Measurements from ENCODE around the gene POLQ. TPM values are rescaled to one million over a fixed set of nuclear protein-coding genes. Genes with fewer than 3 reads are reported as not detected.
"Not testable (repeated sequence)": the region's sequence is repeated elsewhere in the genome, so short reads cannot be mapped to it uniquely, and the experiment has no call there.

POLQ gene
- total and polyA plus RNA-seq, 7 donors, result 0.01 to 0.90 (median 0.17) TPM

- Histone ChIP-seq H3K36me3 (ENCODE audit: insufficient read depth in 1 of 2, low read depth in 1 of 2) (no peaks in the 10 kb centered on the region), H3K4me1 (no peaks in the 10 kb centered on the region), H3K27ac (no peak overlapping the region), H3K27me3 (ENCODE audit: insufficient read depth in 3 of 3, low read length in 2 of 3) (no peaks in the 10 kb centered on the region), H3K9me3 (no peaks in the 10 kb centered on the region), H3K4me3 (no peak overlapping the region)
- DNase-seq (no peak), ATAC-seq (no peak)
- whole genome bisulfite sequencing, 3 donors, result 84 to 92% (median 85%) methylated on average over 1 of the region's 1 CpG
- intact Hi-C loops (cut with DNase I), result no loop called here
- TF ChIP-seq CTCF (IDR thresholded peaks at IDR 0.05), result no peak
Measured at GRCh38 chr3:121405631-121406030, 140.2 kb downstream of the POLQ start.

- intact Hi-C loops (cut with DNase I), result loop anchor here in 1 of 2 donors (5.0 kb wide), 1 partner anchor 1082 kb away; no protein-coding TSS in a partner anchor
Measured at GRCh38 chr3:121399820-121400219, 146.0 kb downstream of the POLQ start.

GRCh38 chr3:121398051-121398450 lies 147.7 kb downstream of the POLQ start:
- DNase-seq; intact Hi-C loops (cut with DNase I); H3K4me3 ChIP-seq; H3K36me3 ChIP-seq (ENCODE audit: insufficient read depth in 1 of 2, low read depth in 1 of 2); H3K9me3 ChIP-seq; H3K4me1 ChIP-seq; ATAC-seq; H3K27me3 ChIP-seq (ENCODE audit: insufficient read depth in 3 of 3, low read length in 2 of 3); H3K27ac ChIP-seq: not testable (repeated sequence)
- WGBS, 3 donors, result 72 to 79% (median 75%) methylated on average over 8 of the region's 8 CpGs

More at GRCh38 chr3:121399820-121400219, 146.0 kb downstream of the POLQ start:
- H3K4me3 ChIP-seq, result no peak overlapping the region
- no peaks in the 10 kb centered on the region for H3K9me3 ChIP-seq
- H3K27ac ChIP-seq, result no peak overlapping the region
- no peaks in the 10 kb centered on the region for H3K4me1 ChIP-seq
- TF ChIP-seq CTCF (IDR thresholded peaks at IDR 0.05), result no peak
- ATAC-seq (no peak), DNase-seq (no peak)
- no peaks in the 10 kb centered on the region for H3K27me3 ChIP-seq (ENCODE audit: insufficient read depth in 3 of 3, low read length in 2 of 3)
- H3K36me3 ChIP-seq (ENCODE audit: insufficient read depth in 1 of 2, low read depth in 1 of 2), result no peaks in the 10 kb centered on the region

GRCh38 chr3:121395967-121396366 lies 149.8 kb downstream of the POLQ start:
- H3K4me3 ChIP-seq; H3K4me1 ChIP-seq; intact Hi-C loops (cut with DNase I); H3K27ac ChIP-seq; ATAC-seq; H3K36me3 ChIP-seq (ENCODE audit: insufficient read depth in 1 of 2, low read depth in 1 of 2); H3K9me3 ChIP-seq; H3K27me3 ChIP-seq (ENCODE audit: insufficient read depth in 3 of 3, low read length in 2 of 3); DNase-seq: not testable (repeated sequence)
- WGBS, 3 donors, result 34% methylated on average over 1 of the region's 1 CpG; no CpG with 5 or more reads in 2 of the 3 donors

- H3K4me1 ChIP-seq; H3K36me3 ChIP-seq (ENCODE audit: insufficient read depth in 1 of 2, low read depth in 1 of 2); ATAC-seq; H3K4me3 ChIP-seq; H3K27me3 ChIP-seq (ENCODE audit: insufficient read depth in 3 of 3, low read length in 2 of 3); H3K9me3 ChIP-seq; H3K27ac ChIP-seq; DNase-seq; intact Hi-C loops (cut with DNase I): not testable (repeated sequence)
- 71 to 80% (median 76%) methylated on average over 3 of the region's 3 CpGs for WGBS, 3 donors
Measured at GRCh38 chr3:121388308-121388707, 157.5 kb downstream of the POLQ start.

Other genes with a start within 250 kb of the POLQ start
- gene ARGFX, start 22.0 kb upstream of the POLQ start, total RNA-seq, result not detected
- gene ARGFX, start 22.0 kb upstream of the POLQ start, polyA plus RNA-seq, result not detected
- 100 to 1,000 TPM in 1 of 4 donors, 10 to 100 TPM in 3; 33.0 to 152 (median 62.6) TPM for gene FBXO40, start 47.4 kb upstream of the POLQ start, total RNA-seq
- gene FBXO40, start 47.4 kb upstream of the POLQ start, polyA plus RNA-seq, result 10 to 100 TPM in 2 of 3 donors, under 1 TPM in 1; 0.95 to 28.1 (median 14.1) TPM
- 1 to 10 TPM; 6.9 to 9.9 (median 8.3) TPM for gene HCLS1, start 114.9 kb upstream of the POLQ start, total RNA-seq
- gene HCLS1, start 114.9 kb upstream of the POLQ start, polyA plus RNA-seq, result 1 to 10 TPM; 2.8 to 6.9 (median 2.9) TPM
- gene GOLGB1, start 203.8 kb upstream of the POLQ start, total RNA-seq, result 10 to 100 TPM; 20.6 to 30.7 (median 23.6) TPM
- 10 to 100 TPM in 1 of 3 donors, 1 to 10 TPM in 2; 7.5 to 16.1 (median 7.7) TPM for gene GOLGB1, start 203.8 kb upstream of the POLQ start, polyA plus RNA-seq